ENCODE data around the gene MAPT. TPM values are rescaled to one million over a fixed set of nuclear protein-coding genes. Genes with fewer than 3 reads are reported as not detected.

MAPT gene
- total RNA-seq, 1 donor from 2014 or later = 6.1 TPM

GRCh38 chr17:45965812-45966211 lies 71.5 kb downstream of the MAPT start:
- Histone ChIP-seq H3K27ac (no peak overlapping the region), H3K36me3 (no peaks in the 10 kb centered on the region), H3K27me3 (no peaks in the 10 kb centered on the region), H3K4me3 (no peak overlapping the region), H3K9me3 (no peaks in the 10 kb centered on the region), H3K4me1 (no peaks in the 10 kb centered on the region)
- intact Hi-C loops (cut with DNase I) = no loop called here
- no peak for DNase-seq (ENCODE audit: extremely low spot score in 2 of 2)
- TF ChIP-seq CTCF (IDR thresholded peaks at IDR 0.05) (no peak), POLR2A (IDR thresholded peaks at IDR 0.05) (no peak), POLR2AphosphoS5 (IDR thresholded peaks at IDR 0.05; ENCODE audit: insufficient read depth in 1 of 2, low read depth in 1 of 2) (no peak)

- Histone ChIP-seq H3K36me3 (no peaks in the 10 kb centered on the region), H3K4me3 (no peak overlapping the region)
These were observed 72.4 kb downstream of the MAPT start for GRCh38 chr17:45966606-45967280.

GRCh38 chr17:45967378-45967777 lies 73.0 kb downstream of the MAPT start:
- intact Hi-C loops (cut with DNase I) = no loop called here

More at GRCh38 chr17:45966606-45967280, 72.4 kb downstream of the MAPT start:
- Histone ChIP-seq H3K27me3 (no peaks in the 10 kb centered on the region), H3K9me3 (no peaks in the 10 kb centered on the region), H3K4me1 (no peaks in the 10 kb centered on the region), H3K27ac (no peak overlapping the region)
- no peak for DNase-seq (ENCODE audit: extremely low spot score in 2 of 2)
- intact Hi-C loops (cut with DNase I) = no loop called here
- TF ChIP-seq POLR2A (IDR thresholded peaks at IDR 0.05) = no peak
- TF ChIP-seq POLR2AphosphoS5 (IDR thresholded peaks at IDR 0.05; ENCODE audit: insufficient read depth in 1 of 2, low read depth in 1 of 2) = no peak
- no peak for TF ChIP-seq CTCF (IDR thresholded peaks at IDR 0.05)

GRCh38 chr17:45968732-45969131 lies 74.4 kb downstream of the MAPT start:
- Histone ChIP-seq H3K9me3 (no peaks in the 10 kb centered on the region), H3K4me3 (no peak overlapping the region), H3K36me3 (no peaks in the 10 kb centered on the region), H3K27me3 (no peaks in the 10 kb centered on the region), H3K27ac (no peak overlapping the region), H3K4me1 (peaks cover 9% of the 10 kb centered on the region)
- no peak for TF ChIP-seq POLR2AphosphoS5 (IDR thresholded peaks at IDR 0.05; ENCODE audit: insufficient read depth in 1 of 2, low read depth in 1 of 2)
- TF ChIP-seq CTCF (IDR thresholded peaks at IDR 0.05) = no peak
- TF ChIP-seq POLR2A (IDR thresholded peaks at IDR 0.05) = no peak
- intact Hi-C loops (cut with DNase I) = no loop called here
- DNase-seq (ENCODE audit: extremely low spot score in 2 of 2) = no peak

More at GRCh38 chr17:45967378-45967777, 73.0 kb downstream of the MAPT start:
- no peaks in the 10 kb centered on the region for H3K27me3 ChIP-seq
- no peak for DNase-seq (ENCODE audit: extremely low spot score in 2 of 2)
- TF ChIP-seq POLR2A (IDR thresholded peaks at IDR 0.05) (no peak), CTCF (IDR thresholded peaks at IDR 0.05) (no peak), POLR2AphosphoS5 (IDR thresholded peaks at IDR 0.05; ENCODE audit: insufficient read depth in 1 of 2, low read depth in 1 of 2) (no peak)
- no peaks in the 10 kb centered on the region for H3K36me3 ChIP-seq
- H3K4me1 ChIP-seq = no peaks in the 10 kb centered on the region
- H3K27ac ChIP-seq = no peak overlapping the region
- no peak overlapping the region for H3K4me3 ChIP-seq
- no peaks in the 10 kb centered on the region for H3K9me3 ChIP-seq

- DNase-seq (ENCODE audit: extremely low spot score in 2 of 2) = no peak
- H3K36me3 ChIP-seq = no peaks in the 10 kb centered on the region
- H3K27ac ChIP-seq = no peak overlapping the region
- TF ChIP-seq CTCF (IDR thresholded peaks at IDR 0.05) (no peak), POLR2A (IDR thresholded peaks at IDR 0.05) (no peak), POLR2AphosphoS5 (IDR thresholded peaks at IDR 0.05; ENCODE audit: insufficient read depth in 1 of 2, low read depth in 1 of 2) (no peak)
- peaks cover 9% of the 10 kb centered on the region for H3K4me1 ChIP-seq
- H3K9me3 ChIP-seq = no peaks in the 10 kb centered on the region
- no peak overlapping the region for H3K4me3 ChIP-seq
- no peaks in the 10 kb centered on the region for H3K27me3 ChIP-seq
- intact Hi-C loops (cut with DNase I) = no loop called here
These were observed 75.4 kb downstream of the MAPT start for GRCh38 chr17:45969726-45970125.
